Adrenal gland (tissue), 5 donors: Measurements from ENCODE around the gene GTF2B.

Source experiments
- CTCF ChIP-seq, 6 experiments: fragments of 450-650 bp in 4 of 6; fragments of 200-600 bp in 2 of 6; sonication (generic) in 1 of 6; IDR thresholded peaks; 1 replicate in 5 of 6; 2 replicates in 1 of 6; pipeline versions ENCODE4 v1.5.1 to v1.8.0; 2016 to 2021; ENCODE audit warnings: antibody characterized with exemption in 6 of 6, mild to moderate bottlenecking in 2 of 6, moderate library complexity in 1 of 6
- POLR2A ChIP-seq, 2 donors: fragments of 450-650 bp; IDR thresholded peaks; one replicate each; pipeline ENCODE4 v1.6.1; 2017; ENCODE audit warnings: antibody characterized with exemption in 2 of 2, mild to moderate bottlenecking in 2 of 2, moderate library complexity in 1 of 2
- donor health status: DM: no; HTN: no; CAD: no.

GRCh38 chr1:88891951-88892340 is 579 bp upstream of the GTF2B start:
- TF ChIP-seq CTCF (IDR thresholded peaks at IDR 0.05), result no peak
- no peak for TF ChIP-seq POLR2A (IDR thresholded peaks at IDR 0.05)
